Endothelial cell of umbilical vein (primary cell): Measurements from ENCODE around the gene PLLP. TPM values are rescaled to one million over a fixed set of nuclear protein-coding genes. Genes with fewer than 3 reads are reported as not detected.

Source experiments
- BruUV-seq: library from RNA; stranded (reverse); fragments of 400-500 nt; replicated peaks from 2 replicates; lab custom pipeline; 2021; lab: Mats Ljungman, UMichigan
- CTCF ChIA-PET: fragments of 300-600, 350-600 bp; sonication (Branson Sonifier 250); formaldehyde crosslinking; loops from one replicate; lab custom pipeline; 2021; ENCODE audit warnings: antibody characterized with exemption, inconsistent platforms; lab: Charles Lee
- POLR2A ChIA-PET: fragments of 300-600, 350-600 bp; sonication (Branson Sonifier 250); formaldehyde crosslinking; loops from one replicate; lab custom pipeline; 2021; ENCODE audit warnings: antibody characterized with exemption, inconsistent platforms; lab: Charles Lee
- DNase-seq: peaks from one replicate; pipeline ENCODE4 v3.0.0-alpha.2; 2011; ENCODE audit warnings: low read depth, low spot score
- FAIRE-seq: peaks from 2 replicates; lab custom pipeline; 2011; peaks lifted over from hg19 to GRCh38; lab: Jason Lieb, UNC
- H2AFZ ChIP-seq: 2 replicates; pipeline ENCODE4 v1.6.0; 2012; ENCODE audit warnings: low read depth, low read length, control low read depth, inconsistent platforms
- H3K27ac ChIP-seq: 2 replicates; pipeline ENCODE4 v1.5.1; 2011; ENCODE audit warnings: low read depth, mild to moderate bottlenecking, control low read depth, low read length, moderate library complexity; ENCODE audit not compliant: insufficient read depth
- H3K27me3 ChIP-seq, 2 experiments: 2 replicates each; pipeline versions ENCODE4 v1.6.0 to v1.6.1; 2011; ENCODE audit warnings: low read length in 2 of 2, mixed read lengths in 1 of 2; ENCODE audit not compliant: control insufficient read depth in 2 of 2, insufficient read depth in 2 of 2
- H3K36me3 ChIP-seq, 2 experiments: 2 replicates in 1 of 2; 3 replicates in 1 of 2; pipeline ENCODE4 v1.5.1; 2011; ENCODE audit warnings: low read length in 2 of 2, mild to moderate bottlenecking in 1 of 2, moderate library complexity in 1 of 2; ENCODE audit not compliant: control insufficient read depth in 2 of 2, insufficient read depth in 2 of 2; ENCODE audit errors: extremely low read depth in 1 of 2
- H3K4me1 ChIP-seq: 3 replicates; pipeline ENCODE4 v1.5.1; 2011; ENCODE audit warnings: mild to moderate bottlenecking, low read length; ENCODE audit not compliant: control insufficient read depth, insufficient read depth; ENCODE audit errors: extremely low read depth
- H3K4me2 ChIP-seq: 2 replicates; pipeline ENCODE4 v1.6.1; 2011; ENCODE audit warnings: low read length, control low read depth, mixed read lengths; ENCODE audit not compliant: insufficient read depth
- H3K4me3 ChIP-seq, 3 experiments: fragments of 200-600 bp in 1 of 3; sonication (generic), shearing (Covaris generic) in 1 of 3; replicated peaks in 1 of 3; 2 replicates each; pipeline ENCODE4 v1.5.1; 2011 to 2016; ENCODE audit warnings: control low read depth in 3 of 3, low read length in 3 of 3, mild to moderate bottlenecking in 2 of 3, inconsistent platforms in 1 of 3, low read depth in 1 of 3, moderate library complexity in 1 of 3; ENCODE audit not compliant: insufficient read depth in 1 of 3
- H3K79me2 ChIP-seq: 2 replicates; pipeline ENCODE4 v1.6.0; 2012; ENCODE audit warnings: low read length, inconsistent platforms; ENCODE audit not compliant: control insufficient read depth, insufficient read depth
- H3K9ac ChIP-seq: replicated peaks from 2 replicates; pipeline ENCODE3; 2011; ENCODE audit warnings: low read length, control low read depth; ENCODE audit not compliant: insufficient read depth; ENCODE audit errors: extremely low read depth
- H3K9me1 ChIP-seq: replicated peaks from 3 replicates; pipeline ENCODE4 v1.6.0; 2011; ENCODE audit warnings: mild to moderate bottlenecking, low read length; ENCODE audit not compliant: control insufficient read depth, insufficient read depth; ENCODE audit errors: extremely low read depth
- H3K9me3 ChIP-seq: replicated peaks from 2 replicates; pipeline ENCODE4 v1.5.1; 2012; ENCODE audit warnings: low read length, inconsistent platforms; ENCODE audit not compliant: control insufficient read depth, insufficient read depth
- H4K20me1 ChIP-seq: replicated peaks from 2 replicates; pipeline ENCODE3; 2011; ENCODE audit warnings: mild to moderate bottlenecking, low read length; ENCODE audit not compliant: control insufficient read depth, insufficient read depth; ENCODE audit errors: extremely low read depth
- FOS ChIP-seq: IDR thresholded peaks from 2 replicates; pipeline ENCODE4 v1.6.1; 2011; ENCODE audit warnings: mild to moderate bottlenecking, low read length, moderate library complexity, borderline replicate concordance; ENCODE audit not compliant: insufficient read depth
- GATA2 ChIP-seq: IDR thresholded peaks from 2 replicates; pipeline ENCODE4 v1.7.0; 2011; ENCODE audit warnings: low read depth, mild to moderate bottlenecking, moderate library complexity, mixed read lengths, low read length; ENCODE audit not compliant: insufficient read length, insufficient read depth
- JUN ChIP-seq: IDR thresholded peaks from 2 replicates; pipeline ENCODE4 v1.6.1; 2011; ENCODE audit warnings: borderline replicate concordance, low read depth; ENCODE audit not compliant: insufficient read length, insufficient read depth
- MAX ChIP-seq: IDR thresholded peaks from 2 replicates; pipeline ENCODE4 v1.6.1; 2011; ENCODE audit not compliant: insufficient read depth, insufficient read length
- MYC ChIP-seq: IDR thresholded peaks from one replicate; pipeline ENCODE4 v1.6.1; 2011; ENCODE audit warnings: mild to moderate bottlenecking, low read depth, low read length
- POLR2A ChIP-seq: IDR thresholded peaks from 2 replicates; pipeline ENCODE4 v1.6.1; 2012; ENCODE audit warnings: low read depth, mild to moderate bottlenecking, control low read depth, low read length
- POLR2AphosphoS5 ChIP-seq: IDR thresholded peaks from 2 replicates; pipeline ENCODE4 v1.6.1; 2012; ENCODE audit warnings: low read depth, mild to moderate bottlenecking, control low read depth, low read length, moderate library complexity; ENCODE audit not compliant: insufficient read depth
- dilution Hi-C: fragments of 300-500 bp; cut with MboI; formaldehyde crosslinking; loops from one replicate; pipeline ENCODE4 v1.15.0; 2019; ENCODE audit warnings: low sequenced_read_pairs; ENCODE audit not compliant: extremely low pct_ligation_motif_present
- intact Hi-C: fragments of 100-400 bp; cut with micrococcal nuclease; formaldehyde crosslinking; loops from one replicate; pipeline ENCODE4 v1.10.0; 2022
- polyA plus RNA-seq, 4 experiments: library from polyadenylated mRNA; depleted of rRNA in 3 of 4; stranded (reverse) in 3 of 4; unstranded in 1 of 4; fragments of >200 nt; gene quantifications; 2 replicates each; pipeline versions ENCODE4 v1.2.1 to v1.2.3, GENCODE V29; 2011 to 2012; ENCODE audit warnings: missing spikeins in 1 of 4
- total RNA-seq: library from RNA; stranded (reverse); gene quantifications from 2 replicates; pipeline ENCODE4 v1.2.3, GENCODE V29; 2021

PLLP gene
- total and polyA plus RNA-seq, 2 donors (not counting 3 experiments of a cell fraction or from before 2014, with no cell fraction given), result 4.4 to 14.4 TPM

GRCh38 chr16:57270221-57271062 lies 14.0 kb downstream of the PLLP start:
- no peaks in the 10 kb centered on the region for H3K27me3 ChIP-seq
- ChIA-PET POLR2A (no interaction called here), CTCF (interaction anchor here (1.1 to 1.3 kb wide), 2 partner anchors 9 to 10 kb away, joined by 3 read pairs; no protein-coding TSS in a partner anchor)
- H3K4me2 ChIP-seq, result no peak overlapping the region
- peaks cover 15% of the 10 kb centered on the region for H3K4me1 ChIP-seq
- no TSS peak for BruUV-seq
- no peak overlapping the region for H3K9ac ChIP-seq
- no peak overlapping the region for H2AFZ ChIP-seq
- DNase-seq (no peak), FAIRE-seq (no peak)
- no peaks in the 10 kb centered on the region for H3K79me2 ChIP-seq
- intact Hi-C loops (no loop called here), dilution Hi-C loops (no loop called here)
- H3K9me1 ChIP-seq, result no peaks in the 10 kb centered on the region
- no peaks in the 10 kb centered on the region for H3K9me3 ChIP-seq
- H4K20me1 ChIP-seq, result no peaks in the 10 kb centered on the region
- no peak for TF ChIP-seq POLR2AphosphoS5
- TF ChIP-seq POLR2A, result no peak
- no peak for TF ChIP-seq JUN
- no peak for TF ChIP-seq GATA2
- no peak for TF ChIP-seq MYC
- no peak for TF ChIP-seq MAX
- TF ChIP-seq FOS, result no peak
- H3K27ac ChIP-seq, result no peak overlapping the region
- H3K4me3 ChIP-seq, result no peak overlapping the region
- H3K36me3 ChIP-seq, result no peaks in the 10 kb centered on the region
